Measurements from ENCODE around the gene BCAP31. TPM values are rescaled to one million over a fixed set of nuclear protein-coding genes. Genes with fewer than 3 reads are reported as not detected.

Gene BCAP31
- total RNA-seq, result 87.9 TPM

DNA sequence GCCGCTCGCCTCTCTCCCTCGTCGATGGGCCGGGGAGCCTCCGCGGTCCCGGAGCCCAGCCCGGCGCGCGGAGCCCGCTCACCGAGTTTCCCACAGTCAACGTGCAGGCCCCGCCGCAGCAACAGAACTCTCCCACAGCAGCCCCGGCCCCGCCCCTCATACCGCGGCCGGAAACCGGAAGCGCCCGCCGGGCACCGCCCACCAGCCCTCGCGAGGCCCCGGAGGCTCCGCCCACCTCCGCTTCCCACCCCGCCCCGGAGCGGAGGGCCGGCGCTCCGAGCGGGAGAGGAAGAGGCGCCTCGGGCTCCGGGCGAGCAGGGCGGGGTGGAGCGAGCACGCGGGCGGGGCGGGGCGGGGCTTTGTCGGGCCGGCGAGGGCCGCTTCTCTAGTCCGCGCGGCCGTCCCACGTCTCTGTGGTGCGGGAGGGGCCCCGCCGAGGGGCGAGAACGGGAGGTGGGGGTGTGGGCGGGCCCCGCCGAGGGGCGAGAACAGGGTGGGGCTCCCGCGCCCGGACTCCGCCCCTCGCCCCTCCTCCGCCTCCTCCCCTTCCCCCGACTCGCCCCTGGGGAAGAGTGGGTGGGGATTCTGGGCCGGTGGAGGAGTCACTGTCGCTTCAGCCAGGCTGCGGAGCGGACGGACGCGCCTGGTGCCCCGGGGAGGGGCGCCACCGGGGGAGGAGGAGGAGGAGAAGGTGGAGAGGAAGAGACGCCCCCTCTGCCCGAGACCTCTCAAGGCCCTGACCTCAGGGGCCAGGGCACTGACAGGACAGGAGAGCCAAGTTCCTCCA lies at the start of gene BCAP31, which contains the start of gene ABCD1:
BCAP31 (minus strand) TSS at position 136 of the 787 bp plus-strand sequence. CDS start 1,143 bp downstream, outside the sequence.
ABCD1 (plus strand) TSS at position 605 of the 787 bp plus-strand sequence. CDS start 411 bp downstream, outside the sequence.

DNA sequence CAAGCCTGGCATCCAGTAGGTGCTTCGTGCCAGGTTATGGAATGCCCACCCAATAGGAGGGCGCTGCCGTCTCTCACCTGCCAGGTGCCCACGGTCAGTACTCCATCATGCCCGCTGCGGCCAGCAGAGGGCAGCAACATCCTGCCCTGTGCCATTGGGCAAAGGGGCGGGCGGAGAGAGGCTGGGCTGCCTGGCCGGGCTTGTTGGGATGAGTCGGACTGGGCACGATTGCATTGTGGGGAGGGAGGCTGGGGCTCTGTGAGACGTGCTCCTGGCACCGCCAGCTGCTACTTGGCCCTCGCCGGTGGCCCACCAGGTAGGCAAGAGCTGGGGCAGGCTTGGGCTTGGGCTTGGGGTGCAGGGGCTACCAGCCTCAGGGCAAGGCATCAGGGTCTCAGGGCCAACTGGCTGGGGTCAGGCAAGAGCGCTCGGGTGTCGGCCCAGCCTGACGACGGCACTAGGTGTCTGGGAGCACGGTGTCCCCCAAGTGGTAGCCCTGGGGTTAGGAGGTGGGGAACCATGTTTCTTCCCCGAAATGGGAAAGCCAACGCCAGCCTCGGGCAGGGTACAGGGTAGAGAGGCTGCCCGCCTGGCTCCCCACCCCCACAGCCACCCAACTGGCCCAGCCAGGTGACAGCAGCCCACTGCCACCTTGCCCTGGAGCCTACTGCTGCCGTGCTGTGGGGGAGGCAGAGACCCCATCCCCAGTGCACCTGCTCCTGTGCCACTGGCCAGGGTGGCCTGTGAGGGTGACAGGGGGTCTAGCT lies 40.0 kb upstream of the BCAP31 start, which contains the start of gene PLXNB3:
PLXNB3 (plus strand) TSS at position 261 of the 767 bp plus-strand sequence. CDS start 1,287 bp downstream, outside the sequence.

DNA sequence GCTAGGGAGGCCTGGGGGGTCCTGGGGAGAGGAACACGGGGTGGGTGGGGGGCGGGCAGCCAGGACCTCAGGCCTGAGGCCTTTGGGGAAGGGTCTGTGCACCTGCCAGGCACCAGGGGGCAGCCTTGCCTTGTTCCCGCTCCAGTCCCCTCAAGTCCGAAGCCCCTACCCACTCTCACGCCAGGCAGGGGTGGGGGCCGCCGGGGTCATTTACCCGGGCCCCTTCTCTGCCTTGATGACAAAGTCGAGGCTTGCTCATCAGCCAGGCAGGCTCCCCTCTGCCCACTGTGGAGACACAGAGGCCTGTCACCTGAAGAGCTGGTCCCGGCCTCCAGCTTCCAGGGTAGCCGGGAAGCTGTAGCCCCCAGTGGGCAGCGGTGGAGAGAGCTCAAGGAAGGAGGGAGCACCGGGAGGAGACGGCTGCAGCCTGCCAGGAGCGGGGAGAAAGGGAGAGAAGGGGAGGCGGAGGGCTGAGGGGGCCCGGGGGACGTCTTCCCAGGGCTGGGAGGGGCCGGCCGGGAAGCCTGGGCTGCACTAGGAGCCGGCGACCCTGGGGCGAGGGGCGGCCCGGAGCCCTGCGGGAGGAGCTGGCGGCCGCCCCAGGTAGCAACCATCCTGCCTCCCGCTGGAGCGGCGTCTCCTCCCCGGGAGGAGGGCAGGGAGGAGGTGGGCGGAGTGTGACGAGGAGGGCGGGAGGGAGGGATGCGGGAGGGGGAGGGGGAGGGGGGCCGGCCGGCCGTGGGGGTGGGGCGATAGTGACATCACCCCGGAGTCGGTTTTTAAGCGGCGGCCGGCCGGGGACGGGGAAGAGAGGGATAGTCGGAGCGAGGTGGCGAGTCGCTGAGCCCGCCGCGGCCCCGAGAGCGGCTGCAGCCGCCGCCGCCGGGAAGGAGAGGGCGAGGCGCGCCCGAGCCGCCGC lies 36.8 kb downstream of the BCAP31 start, which contains the start of gene SLC6A8:
SLC6A8 (plus strand) TSS at position 806 of the 919 bp plus-strand sequence. CDS start 649 bp downstream, outside the sequence.

GRCh38 chrX:153673428-153674218 lies 50.6 kb downstream of the BCAP31 start, which contains the start of gene PNCK:
Gene PNCK, minus strand, starts transcription at chrX:153673813. Its CDS starts 737 bp downstream, at chrX:153673076.

Small RNAs within 50 kb of the gene (small RNA-seq; reads per million reads assigned to genes)
- not detected for gene RN7SL687P

Other genes starting within 250 kb of the BCAP31 start
- gene BGN, start 229.4 kb downstream of the BCAP31 start, total RNA-seq, result 7.6 TPM
- 15.0 TPM for gene ATP2B3, start 206.7 kb downstream of the BCAP31 start, total RNA-seq
- 19.6 TPM for gene CCNQ, start 125.2 kb downstream of the BCAP31 start, total RNA-seq
- gene DUSP9, start 77.2 kb downstream of the BCAP31 start, total RNA-seq, result 2.8 TPM
- 52.6 TPM for gene PNCK, start 50.6 kb downstream of the BCAP31 start, total RNA-seq
- gene SLC6A8, start 36.5 kb downstream of the BCAP31 start, total RNA-seq, result 22.8 TPM
- gene ABCD1, start 469 bp upstream of the BCAP31 start, total RNA-seq, result 5.1 TPM
- 4.6 TPM for gene PLXNB3, start 39.9 kb upstream of the BCAP31 start, total RNA-seq
- 0.46 TPM for gene SRPK3, start 56.7 kb upstream of the BCAP31 start, total RNA-seq
- gene IDH3G, start 70.0 kb upstream of the BCAP31 start, total RNA-seq, result 42.0 TPM
- gene SSR4, start 70.3 kb upstream of the BCAP31 start, total RNA-seq, result 80.5 TPM
- gene PDZD4, start 106.2 kb upstream of the BCAP31 start, total RNA-seq, result 125 TPM
- 182 TPM for gene L1CAM, start 161.8 kb upstream of the BCAP31 start, total RNA-seq
- gene AVPR2, start 180.3 kb upstream of the BCAP31 start, total RNA-seq, result not detected
- 11.1 TPM for gene ARHGAP4, start 201.9 kb upstream of the BCAP31 start, total RNA-seq
- gene NAA10, start 210.7 kb upstream of the BCAP31 start, total RNA-seq, result 26.1 TPM
- gene RENBP, start 220.3 kb upstream of the BCAP31 start, total RNA-seq, result 7.8 TPM
- 15.2 TPM for gene HCFC1, start 247.4 kb upstream of the BCAP31 start, total RNA-seq
- 2.1 TPM for gene TMEM187, start 248.4 kb upstream of the BCAP31 start, total RNA-seq